ENCODE results near the gene KIF16B.
A peak's percentile ranks its signal among the peaks of the same experiment; 100 is the strongest.

- no peak for TF ChIP-seq CTCF (IDR thresholded peaks at IDR 0.05; ENCODE audit: low read depth, low read length, missing input control)
- TF ChIP-seq ZBTB33 (IDR thresholded peaks at IDR 0.05) = no peak
- TF ChIP-seq SP1 (IDR thresholded peaks at IDR 0.05) = peak; percentile 7
- TF ChIP-seq EGR1 (IDR thresholded peaks at IDR 0.05; ENCODE audit: low read depth in 2 of 2) = no peak
- TF ChIP-seq RAD21 (IDR thresholded peaks at IDR 0.05) = no peak
- TF ChIP-seq TAF1 (conservative IDR thresholded peaks at IDR 0.05) = no peak
- no peak for TF ChIP-seq HNF4G (IDR thresholded peaks at IDR 0.05)
- TF ChIP-seq GABPA (IDR thresholded peaks at IDR 0.05 in 1 of 2, conservative IDR thresholded peaks at IDR 0.05 in 1 of 2) = no peak
- no peak for TF ChIP-seq YY1 (IDR thresholded peaks at IDR 0.05)
- no peak for TF ChIP-seq MAX (IDR thresholded peaks at IDR 0.05)
- TF ChIP-seq REST (IDR thresholded peaks at IDR 0.05) = no peak
Measured at GRCh38 chr20:16528078-16528477, 45.2 kb downstream of the KIF16B start.

All from liver (tissue), 3 donors.